Ramos (cell line): Measurements from ENCODE around the gene DIAPH2.

ENCODE experiments used
- in situ Hi-C: fragments of 300-500 bp; cut with MboI; formaldehyde crosslinking; loops from one replicate; pipeline ENCODE4 v1.14.3; 2022; ENCODE audit warnings: low sequenced_read_pairs; ENCODE audit not compliant: unreplicated experiment

DIAPH2 gene

DNA sequence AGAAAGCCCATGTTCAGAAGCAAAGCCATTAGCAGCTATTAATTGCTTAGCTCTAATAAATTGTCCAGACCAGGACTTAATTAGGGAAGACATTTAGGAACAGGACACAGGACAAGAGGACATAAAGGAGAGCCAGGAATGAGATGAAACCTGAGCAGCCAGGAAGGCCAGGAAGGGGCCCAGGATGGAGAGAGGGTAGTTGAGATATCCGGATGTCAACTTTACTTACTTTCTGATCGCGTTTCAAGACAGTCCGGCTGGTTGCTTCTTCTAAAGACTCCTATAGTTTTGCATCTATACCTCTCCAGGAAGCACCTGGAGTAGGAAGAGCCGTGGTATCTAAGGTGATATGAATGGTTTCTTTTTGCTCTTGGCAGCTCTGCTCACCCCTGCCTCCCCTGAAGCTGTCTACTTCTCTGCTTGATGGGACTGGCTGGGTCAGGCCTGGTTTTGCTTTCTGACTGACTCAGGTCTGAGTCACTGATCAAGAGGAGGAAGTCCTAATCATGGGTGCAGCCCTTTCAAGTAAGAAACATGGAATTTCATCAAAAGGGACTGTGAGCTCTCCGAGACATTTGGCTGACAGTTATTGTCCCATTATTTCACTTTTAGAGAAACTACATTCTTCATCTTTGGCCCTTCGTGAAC, 932.4 kb downstream of the DIAPH2 start:
- in situ Hi-C loops: no loop called here

DNA sequence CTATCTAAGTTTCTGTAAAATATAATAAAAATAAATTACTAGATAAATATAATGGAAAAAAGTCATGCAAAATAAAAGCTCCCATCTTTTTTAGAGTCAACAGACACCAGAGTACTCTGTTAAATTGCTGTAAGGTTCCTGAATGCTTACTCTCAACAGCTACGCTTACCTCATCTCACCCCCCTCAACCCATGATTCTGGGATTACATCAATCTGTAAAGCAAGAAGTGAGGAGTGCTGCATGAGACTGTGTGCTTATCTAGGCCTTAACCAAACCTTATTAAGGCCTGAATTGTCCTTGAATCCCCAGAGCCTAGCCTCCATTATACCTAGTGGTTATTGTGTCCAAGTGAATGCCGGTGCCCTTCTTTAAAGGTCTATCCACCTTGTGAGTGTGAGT, 934.9 kb downstream of the DIAPH2 start:
- in situ Hi-C loops: no loop called here

DNA sequence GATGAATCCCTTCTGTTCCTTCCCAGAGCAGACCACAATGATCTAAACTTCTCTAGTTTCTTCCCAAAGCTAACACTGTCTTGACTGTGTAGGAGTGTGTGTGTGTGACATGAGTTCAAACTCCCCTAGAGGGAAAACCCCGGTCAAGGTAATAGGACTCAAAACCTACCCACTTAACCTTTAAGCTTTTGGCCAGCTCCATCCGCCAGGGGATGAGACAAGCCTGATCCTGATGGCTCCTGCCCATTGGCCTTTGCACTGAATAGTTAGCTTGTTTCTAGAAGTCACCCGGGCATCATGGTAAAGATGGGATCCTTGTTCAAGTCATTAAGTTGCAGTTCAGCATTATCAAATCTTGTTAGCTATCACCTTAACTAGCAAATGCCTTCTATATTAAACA, 937.5 kb downstream of the DIAPH2 start:
- in situ Hi-C loops: no loop called here

DNA sequence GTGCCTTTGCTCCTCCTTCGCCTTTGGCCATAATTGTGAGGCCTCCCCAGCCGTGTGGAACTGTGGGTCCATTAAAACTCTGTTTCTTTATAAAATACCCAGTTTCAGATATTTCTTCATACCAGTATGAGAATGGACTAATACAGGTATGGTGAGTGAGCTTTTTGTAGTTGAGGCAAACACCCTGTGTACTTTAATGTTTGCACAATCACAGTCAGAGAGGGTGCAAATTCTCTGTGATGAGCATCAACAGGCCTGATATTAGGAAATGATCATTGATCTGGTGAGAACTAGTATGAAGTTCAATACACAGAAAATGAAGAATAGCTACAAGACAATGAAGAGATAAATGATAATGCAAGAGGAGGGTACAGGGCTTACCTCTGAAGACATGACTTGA, 943.7 kb downstream of the DIAPH2 start:
- in situ Hi-C loops: no loop called here

DNA sequence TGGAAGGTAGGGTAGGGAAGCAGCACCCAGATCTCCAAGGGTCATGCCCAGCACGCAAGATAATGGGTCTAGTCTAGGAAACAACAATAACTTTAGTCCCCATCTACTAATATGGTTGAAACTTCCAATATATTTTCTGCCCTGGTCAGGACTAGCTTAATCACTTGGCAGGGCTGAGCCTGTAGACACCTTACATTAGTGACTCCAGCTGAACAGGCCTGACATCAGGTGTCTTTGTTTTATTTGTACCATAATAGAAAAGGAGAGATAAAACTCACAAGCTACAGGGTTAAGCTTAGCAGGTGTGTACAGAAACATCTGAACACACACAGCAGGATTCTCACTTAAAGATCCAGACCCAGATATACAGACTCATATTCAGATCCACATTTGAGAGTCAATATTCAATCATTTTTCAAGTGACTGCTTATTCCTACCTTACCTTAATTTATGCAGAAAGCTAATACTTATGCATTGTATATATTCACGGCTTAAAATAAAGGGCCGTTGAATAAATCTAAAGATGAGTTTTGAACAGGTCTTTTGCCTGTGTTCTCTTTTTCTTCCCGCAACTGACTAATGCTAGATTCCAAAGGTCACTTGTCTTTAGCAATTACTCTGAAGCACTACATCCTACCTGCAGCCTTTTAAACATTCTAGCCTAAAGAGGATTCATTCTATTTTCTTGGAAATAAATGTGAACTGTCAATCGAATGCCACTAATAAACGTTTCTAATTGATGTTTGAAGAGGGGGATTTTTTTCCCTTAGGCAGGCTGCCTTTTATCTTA, 944.4 kb downstream of the DIAPH2 start:
- in situ Hi-C loops: no loop called here

DNA sequence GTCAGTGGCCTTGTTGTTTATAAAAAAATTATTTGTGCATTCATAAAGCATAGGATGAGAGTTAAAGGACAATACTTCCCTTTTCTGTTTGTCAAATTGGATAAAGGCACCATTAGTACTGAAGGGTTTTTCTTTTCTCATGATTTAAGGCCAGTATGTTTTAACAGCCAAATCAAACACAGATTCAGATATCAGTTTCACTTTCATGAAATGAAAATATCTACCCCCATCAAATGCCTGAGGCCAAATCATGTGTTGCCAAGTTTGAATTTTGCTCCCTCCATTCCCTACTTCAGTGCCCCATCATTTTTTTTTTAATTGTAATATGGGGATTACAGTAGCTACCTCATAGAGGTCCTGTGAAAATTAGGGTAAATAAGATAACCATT, 944.9 kb downstream of the DIAPH2 start:
- in situ Hi-C loops: no loop called here

DNA sequence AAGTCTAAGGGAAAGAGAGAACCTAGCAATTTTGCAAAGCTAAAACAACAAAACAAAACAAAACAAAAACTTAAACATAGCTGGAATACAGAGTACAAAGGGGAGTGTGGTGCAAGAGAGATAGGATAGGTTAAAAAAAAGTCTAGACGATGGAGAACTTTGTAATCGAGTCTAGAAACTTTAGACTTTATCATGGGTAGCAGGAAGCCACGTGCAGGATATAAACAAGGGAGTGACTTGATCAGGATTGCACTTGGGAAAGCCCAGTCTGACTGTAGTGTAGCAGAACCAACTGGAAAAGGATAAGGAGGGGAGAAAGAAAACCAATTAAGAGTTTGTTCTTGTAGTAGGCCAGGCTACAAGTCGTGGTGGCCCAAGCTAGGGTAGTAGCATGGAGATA, 949.2 kb downstream of the DIAPH2 start:
- in situ Hi-C loops: no loop called here

DNA sequence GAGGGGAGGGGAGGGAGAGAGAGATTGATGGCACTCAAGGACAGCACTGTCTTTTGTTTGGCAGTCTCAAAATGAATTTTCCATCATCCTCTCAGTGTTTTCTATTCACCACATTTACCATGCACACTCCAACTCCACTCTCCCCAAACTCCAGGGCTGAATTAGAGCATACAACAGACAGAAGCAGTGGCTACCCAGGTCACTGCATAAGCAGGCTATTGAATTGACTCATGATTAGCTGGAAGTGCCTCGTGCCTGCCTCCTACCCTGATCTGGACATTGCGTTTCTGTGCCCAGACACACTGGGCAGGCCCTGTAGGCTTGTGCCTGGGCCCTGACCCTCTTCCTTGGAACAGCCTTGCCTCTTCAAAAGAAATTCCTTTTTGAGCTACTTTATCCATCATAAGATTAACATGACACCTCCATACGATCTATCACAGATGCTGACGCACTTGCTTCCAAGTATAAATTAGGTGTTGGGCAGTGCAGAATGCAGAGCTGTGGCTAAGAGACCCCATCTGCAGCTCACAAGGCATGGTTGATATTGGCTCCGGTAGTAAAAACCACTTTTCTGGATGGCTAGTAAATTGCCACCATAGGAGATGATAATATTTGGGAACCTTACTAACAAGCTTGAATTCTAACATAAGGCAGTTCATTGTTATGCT, 952.0 kb downstream of the DIAPH2 start:
- in situ Hi-C loops: no loop called here

DNA sequence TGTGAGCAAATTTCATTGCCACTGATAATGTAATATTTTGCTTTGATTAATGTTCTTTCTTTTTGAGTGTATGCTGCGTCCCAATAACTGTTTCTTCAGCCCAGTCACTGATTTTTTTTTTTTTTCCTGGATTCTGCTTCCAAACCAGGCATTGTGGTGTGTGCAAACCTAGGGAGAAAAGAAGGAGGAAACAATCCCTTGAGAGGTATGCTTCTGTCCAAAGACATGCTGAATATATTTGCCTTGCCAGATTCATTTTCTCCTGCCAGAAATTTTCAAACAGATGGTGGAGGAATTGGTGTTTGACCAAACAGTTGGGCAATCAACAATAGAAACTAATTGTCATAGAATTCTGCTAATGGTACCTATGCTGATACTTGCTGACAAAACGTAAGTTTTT, 952.6 kb downstream of the DIAPH2 start:
- in situ Hi-C loops: no loop called here

DNA sequence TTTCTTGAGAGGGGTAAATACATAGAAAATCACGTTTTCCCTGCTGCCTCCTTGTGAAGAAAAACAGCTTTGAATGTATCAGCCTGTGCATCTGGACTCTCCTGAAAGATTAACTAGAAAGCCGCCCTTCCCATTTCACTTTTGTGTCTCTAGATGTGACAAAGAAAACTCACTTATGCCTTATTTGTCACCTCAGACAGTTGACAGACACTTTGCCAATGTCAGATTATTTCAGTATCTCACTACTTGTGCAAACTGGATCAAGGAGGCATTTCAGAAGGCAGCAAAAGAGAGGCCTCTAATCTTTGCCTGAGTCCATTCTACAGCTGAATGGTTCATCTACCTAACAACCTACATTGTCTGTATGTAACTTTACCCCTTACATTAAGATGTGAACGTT, 954.0 kb downstream of the DIAPH2 start:
- in situ Hi-C loops: no loop called here

DNA sequence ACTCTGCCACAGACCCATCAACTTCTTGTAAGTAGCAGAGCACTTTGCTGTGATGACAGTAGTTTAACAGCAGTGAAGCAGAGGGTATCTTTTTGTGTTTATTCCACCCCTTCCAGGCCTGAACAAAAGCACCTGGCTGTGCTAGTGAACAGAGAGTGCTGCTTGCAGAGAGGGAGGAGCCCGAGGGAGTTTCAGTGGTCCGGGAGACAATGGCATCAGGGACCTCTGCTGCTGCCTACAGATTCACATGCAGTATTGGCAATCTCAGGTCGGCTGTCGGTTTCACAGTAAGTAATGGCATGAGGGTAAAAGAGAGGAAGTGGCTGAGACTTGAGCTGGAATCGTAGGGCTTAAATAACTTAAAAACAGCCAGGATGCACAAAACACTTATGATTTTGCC, 954.9 kb downstream of the DIAPH2 start:
- in situ Hi-C loops: no loop called here
